PC-9 (cell line): ENCODE data around the gene BBC3.

Experiments
- EZH2 ChIP-seq: fragments of 200-600 bp; sonication (generic); IDR thresholded peaks from 2 replicates; pipeline ENCODE4 v1.8.0; 2017; ENCODE audit warnings: antibody characterized with exemption, low read depth
- TF ChIP-seq, protein P1 (sequence below): fragments of 200-600 bp; sonication (generic); conservative IDR thresholded peaks from 2 replicates; pipeline ENCODE4 v1.6.1; 2017; ENCODE audit warnings: mixed run types, antibody characterized with exemption, mild to moderate bottlenecking, moderate library complexity

DNA sequence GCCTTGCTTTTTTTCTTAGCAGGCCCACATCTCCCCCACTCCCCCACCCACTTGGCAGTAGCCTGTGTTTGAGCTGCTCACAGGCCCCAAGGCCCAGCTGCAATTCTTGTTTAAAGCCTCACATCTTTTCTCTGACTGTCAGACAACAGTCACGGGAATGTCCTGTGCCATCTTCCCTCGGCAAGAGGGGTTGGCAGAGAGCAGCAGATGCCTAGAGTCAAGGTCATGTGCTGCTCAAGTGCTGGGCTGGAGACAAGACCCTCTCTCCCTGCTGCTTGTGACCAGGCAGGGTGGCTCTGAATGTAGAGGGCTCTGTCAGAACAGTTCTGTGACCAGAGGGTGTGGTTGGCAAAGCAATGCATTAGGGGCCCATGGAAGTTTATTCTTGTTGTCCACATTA, 47.4 kb downstream of the BBC3 start:
- TF ChIP-seq, protein P1, sequence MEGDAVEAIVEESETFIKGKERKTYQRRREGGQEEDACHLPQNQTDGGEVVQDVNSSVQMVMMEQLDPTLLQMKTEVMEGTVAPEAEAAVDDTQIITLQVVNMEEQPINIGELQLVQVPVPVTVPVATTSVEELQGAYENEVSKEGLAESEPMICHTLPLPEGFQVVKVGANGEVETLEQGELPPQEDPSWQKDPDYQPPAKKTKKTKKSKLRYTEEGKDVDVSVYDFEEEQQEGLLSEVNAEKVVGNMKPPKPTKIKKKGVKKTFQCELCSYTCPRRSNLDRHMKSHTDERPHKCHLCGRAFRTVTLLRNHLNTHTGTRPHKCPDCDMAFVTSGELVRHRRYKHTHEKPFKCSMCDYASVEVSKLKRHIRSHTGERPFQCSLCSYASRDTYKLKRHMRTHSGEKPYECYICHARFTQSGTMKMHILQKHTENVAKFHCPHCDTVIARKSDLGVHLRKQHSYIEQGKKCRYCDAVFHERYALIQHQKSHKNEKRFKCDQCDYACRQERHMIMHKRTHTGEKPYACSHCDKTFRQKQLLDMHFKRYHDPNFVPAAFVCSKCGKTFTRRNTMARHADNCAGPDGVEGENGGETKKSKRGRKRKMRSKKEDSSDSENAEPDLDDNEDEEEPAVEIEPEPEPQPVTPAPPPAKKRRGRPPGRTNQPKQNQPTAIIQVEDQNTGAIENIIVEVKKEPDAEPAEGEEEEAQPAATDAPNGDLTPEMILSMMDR = no peak
- TF ChIP-seq EZH2 = no peak
